GM12874 (cell line): ENCODE data around the gene CCDC200.

Source experiments
- TF ChIP-seq, protein P1 (sequence below): IDR thresholded peaks from 2 replicates; pipeline ENCODE4 v1.5.1; 2011; ENCODE audit warnings: low read depth, mild to moderate bottlenecking, control low read depth, low read length, moderate library complexity; ENCODE audit not compliant: insufficient read depth

Gene CCDC200

GRCh38 chr17:43217614-43218087 is 10.8 kb downstream of the CCDC200 start:
- TF ChIP-seq, protein P1, sequence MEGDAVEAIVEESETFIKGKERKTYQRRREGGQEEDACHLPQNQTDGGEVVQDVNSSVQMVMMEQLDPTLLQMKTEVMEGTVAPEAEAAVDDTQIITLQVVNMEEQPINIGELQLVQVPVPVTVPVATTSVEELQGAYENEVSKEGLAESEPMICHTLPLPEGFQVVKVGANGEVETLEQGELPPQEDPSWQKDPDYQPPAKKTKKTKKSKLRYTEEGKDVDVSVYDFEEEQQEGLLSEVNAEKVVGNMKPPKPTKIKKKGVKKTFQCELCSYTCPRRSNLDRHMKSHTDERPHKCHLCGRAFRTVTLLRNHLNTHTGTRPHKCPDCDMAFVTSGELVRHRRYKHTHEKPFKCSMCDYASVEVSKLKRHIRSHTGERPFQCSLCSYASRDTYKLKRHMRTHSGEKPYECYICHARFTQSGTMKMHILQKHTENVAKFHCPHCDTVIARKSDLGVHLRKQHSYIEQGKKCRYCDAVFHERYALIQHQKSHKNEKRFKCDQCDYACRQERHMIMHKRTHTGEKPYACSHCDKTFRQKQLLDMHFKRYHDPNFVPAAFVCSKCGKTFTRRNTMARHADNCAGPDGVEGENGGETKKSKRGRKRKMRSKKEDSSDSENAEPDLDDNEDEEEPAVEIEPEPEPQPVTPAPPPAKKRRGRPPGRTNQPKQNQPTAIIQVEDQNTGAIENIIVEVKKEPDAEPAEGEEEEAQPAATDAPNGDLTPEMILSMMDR, result no peak

DNA sequence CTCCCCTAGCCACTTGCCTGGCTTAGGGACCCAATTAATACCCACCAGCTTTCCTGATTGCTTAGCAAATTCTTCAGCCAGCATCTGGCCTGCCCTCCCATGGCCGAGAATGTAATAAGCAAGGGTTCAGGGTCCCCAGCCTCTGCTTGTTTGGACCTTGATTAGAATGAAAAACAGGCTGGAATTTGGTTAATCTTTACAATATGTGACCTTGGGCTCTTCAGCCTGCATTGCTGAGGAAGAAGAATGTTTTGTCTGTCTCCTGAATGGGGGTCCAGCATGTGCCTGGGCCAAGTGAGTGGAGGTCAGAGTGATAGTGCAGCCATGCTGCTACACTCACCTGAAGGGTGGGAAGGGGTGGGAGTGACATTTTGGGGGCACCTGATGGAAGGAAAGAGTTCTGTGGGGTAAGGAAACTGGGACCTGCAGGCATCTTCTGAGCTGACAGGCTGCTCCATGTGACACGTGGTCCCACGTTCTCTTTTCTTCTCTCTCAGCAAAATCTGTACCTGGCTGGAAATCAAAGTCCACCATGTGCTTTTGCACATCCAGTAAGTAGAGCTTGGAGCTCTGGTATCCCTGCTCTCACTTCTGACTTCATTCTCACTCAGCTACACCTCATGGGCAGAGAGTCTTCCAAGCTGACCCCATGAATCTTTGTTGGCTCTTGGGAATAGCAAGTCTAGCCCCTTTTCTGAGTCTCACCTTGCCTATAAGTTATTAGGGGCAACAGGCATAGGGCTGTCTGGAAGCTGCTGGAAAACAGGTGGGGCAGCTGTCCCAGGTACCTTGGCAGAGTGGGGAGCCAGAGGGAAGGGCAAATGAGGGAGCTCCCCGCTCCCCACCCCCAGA is 11.4 kb downstream of the CCDC200 start:
- TF ChIP-seq, protein P1, result no peak

DNA sequence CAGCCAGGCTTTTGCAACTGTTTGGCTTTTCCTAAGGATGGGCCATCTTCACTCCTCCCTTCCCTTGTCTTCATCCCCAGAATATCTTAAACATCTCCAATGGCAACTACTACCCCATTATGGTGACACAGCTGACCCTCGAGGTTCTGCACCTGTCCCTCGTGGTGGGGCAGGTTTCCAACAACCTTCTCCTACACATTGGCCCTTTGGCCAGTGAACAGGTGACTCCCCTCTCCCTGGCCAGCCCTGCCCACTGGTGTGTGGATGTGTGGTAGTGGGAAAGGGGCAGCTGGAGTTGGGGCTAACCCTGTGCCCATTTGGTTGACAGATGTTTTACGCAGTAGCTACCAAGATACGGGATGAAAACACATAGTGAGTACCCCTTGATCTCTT is 12.1 kb downstream of the CCDC200 start:
- TF ChIP-seq, protein P1, result no peak

DNA sequence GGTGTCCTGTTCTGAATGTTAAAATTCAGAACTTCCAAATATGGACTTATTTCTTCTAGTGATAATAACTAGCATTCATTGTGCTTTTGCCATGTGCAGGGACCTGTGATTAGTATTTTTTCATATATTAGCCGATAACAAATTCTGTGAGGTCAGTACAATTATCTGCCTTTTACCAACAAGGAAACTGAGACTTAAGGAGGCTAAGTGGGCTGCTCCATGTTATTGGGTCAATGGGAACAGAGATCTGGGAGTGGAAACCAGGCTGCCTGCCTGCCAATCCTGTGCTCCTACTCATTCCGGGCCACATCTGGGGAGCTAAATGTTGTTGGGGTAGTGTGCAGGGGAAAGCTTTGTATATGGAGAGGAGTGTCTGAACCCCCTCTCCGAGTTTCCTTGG is 13.1 kb downstream of the CCDC200 start:
- TF ChIP-seq, protein P1, result no peak

DNA sequence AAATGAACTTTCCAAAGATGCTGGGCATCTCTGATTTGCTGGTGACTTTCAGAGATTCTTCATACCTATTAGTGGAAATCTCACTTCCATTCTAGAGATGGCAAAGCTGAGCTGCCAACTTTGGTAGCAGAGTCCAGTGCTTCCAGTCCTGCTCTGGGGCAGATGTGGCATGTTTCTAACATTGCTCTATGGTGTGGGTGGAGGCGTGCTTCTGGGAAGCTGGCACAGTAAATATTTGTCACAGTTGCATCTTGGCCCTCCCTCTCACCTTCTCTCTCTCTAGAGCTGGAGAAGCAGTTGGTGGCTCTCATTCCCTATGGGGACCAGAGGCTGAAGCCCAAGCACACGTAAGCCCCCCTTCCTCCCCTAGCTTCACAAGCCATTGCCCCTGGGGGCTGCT is 14.9 kb downstream of the CCDC200 start:
- TF ChIP-seq, protein P1, result no peak

DNA sequence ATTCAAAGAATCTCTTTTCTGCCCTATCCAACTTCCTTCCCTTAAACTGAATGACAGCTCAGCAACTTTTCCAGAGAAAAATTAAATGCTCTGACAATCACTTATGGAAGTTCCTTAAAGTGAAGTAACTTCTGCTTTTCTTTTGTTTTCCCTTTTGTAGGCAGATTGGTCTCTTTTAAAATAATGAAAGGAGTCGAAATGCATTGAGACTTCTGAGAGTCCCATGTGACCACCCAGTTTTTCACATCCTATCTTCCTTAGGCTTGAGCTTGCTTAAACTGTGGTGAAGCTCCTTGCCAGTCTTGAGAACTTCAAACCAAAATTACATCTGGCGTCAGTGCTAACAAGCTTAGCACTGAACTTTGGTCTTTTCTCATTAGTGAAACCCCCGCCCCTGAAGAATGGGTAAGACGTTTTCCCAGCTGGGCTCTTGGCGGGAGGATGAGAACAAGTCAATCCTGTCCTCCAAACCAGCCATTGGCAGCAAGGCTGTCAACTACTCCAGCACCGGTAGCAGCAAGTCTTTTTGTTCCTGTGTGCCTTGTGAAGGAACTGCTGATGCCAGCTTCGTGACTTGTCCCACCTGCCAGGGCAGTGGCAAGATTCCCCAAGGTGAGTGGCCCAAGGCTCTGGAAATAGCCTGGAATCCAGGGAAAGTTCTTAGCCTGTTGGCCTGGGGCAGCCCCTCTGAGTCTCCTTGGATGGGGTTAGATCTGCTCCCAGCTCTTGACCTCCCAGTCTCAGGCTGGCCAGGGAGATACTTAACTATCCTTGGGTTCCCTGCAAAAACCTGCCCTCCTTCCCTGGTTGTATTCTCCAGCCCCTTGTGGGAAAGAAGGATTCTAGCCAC is 15.6 kb downstream of the CCDC200 start:
- TF ChIP-seq, protein P1, result no peak
